GDM1 (cell line): ENCODE measurements around the gene INVS.
"Not testable (repeated sequence)": the region's sequence is repeated elsewhere in the genome, so short reads cannot be mapped to it uniquely, and the experiment has no call there.

Source experiments
- DNase-seq: peaks from one replicate; lab custom pipeline; 2025; lab: John Stamatoyannopoulos, UW

INVS gene

DNA sequence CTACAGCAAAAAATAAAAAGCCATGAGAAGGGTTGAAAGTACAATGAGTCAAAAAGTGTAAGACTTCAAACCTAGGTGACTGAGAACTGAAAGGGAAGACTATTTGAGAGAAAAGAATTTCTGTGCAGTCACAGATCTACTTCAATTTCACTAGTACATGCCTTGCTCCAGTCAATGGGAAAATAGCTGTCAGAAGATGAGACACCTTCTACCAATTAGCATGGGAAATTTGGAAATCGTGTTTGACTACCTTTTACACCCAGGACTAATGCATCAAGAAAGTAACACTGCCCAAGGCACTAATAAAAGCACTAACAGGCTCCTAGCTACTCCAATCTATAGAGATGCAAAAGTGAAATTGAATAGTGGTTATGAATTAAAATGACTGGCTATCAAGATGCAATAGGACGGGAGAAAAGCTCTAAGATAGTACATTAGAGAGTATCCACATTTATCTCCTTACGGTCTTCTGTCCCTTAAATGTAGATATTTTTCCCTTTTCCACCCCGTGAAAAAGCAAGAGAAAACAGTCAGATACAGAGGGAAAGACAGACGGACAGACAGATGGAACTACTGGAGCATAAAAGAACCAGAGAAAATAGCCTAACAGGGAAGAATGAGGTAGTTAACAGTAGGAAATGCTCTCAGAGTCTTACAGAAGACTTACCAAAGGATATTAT is 15.5 kb upstream of the INVS start:
- no peak for DNase-seq

DNA sequence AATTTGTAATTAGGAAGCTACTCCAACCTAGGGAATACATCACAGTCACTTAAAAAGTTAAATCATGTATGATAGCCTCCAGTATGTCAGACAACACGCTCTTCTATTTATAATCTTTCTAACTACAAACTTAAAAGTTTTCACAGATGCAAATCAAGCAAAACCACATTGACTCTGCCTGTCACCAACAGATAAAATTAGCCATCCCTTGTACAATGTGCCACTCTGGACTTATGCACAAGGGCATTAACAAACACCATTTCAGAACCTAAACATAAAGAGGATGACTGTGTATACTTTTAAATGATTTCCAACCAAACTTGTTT is 15.0 kb upstream of the INVS start:
- no peak for DNase-seq

DNA sequence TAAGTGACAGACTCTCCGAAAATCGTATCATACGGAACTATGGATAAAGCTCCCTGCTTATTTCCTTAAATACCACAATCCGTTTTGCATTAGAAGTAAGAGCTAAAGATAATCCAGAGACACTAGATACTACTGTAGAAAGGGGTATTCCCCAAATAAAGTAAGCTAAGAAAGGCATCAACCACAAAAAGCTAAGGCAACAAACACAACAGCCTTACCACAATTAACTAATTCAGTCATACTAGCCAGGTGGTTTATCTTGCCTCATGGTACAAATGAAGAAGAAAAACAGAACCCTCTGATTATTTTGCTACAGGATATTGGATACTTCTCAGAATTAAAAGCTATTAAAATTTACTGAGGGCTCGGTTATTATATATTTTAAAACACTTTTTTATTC is 14.3 kb upstream of the INVS start:
- no peak for DNase-seq

DNA sequence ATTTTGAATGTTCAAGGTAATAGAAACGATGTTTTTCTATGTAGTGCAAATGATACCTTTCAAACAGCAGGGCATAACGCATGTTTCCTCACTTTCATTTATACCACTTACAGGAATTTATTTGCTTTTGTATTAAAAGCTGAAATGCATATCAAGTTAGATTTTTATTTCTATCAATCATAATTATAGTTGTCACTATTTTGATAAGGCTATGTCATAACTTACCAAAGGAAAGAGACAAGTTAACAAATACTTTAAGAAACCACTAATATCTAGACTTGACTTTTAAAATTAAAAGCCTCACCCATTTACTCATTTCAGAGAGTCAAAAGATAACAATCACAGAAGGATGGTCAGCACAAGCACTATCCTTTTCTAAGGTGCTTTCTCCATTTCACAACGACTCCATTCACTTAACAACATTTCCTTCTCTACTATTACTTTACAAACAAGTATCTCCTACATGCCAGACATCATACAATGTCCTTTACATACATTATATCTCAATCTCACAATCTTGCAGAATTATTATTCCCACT is 12.9 kb upstream of the INVS start:
- no peak for DNase-seq

DNA sequence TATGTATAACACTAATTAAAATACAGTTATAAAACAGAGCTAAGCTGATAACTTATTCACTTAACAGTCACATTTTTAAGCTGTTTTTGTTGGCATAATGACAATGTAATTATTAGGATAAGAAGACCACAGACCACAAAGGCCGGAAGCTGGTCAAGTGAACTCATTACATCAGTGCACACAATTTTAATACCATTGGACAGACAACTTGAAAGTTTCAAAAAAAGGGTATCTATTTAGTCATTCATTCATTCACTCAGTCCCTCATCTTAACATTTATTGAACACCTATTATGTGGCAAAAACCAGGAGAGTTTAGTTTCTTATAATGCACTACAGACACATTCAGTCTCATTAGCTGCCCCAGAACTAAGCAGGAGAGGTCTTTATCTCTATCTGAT is 11.8 kb upstream of the INVS start:
- DNase-seq, result no peak

DNA sequence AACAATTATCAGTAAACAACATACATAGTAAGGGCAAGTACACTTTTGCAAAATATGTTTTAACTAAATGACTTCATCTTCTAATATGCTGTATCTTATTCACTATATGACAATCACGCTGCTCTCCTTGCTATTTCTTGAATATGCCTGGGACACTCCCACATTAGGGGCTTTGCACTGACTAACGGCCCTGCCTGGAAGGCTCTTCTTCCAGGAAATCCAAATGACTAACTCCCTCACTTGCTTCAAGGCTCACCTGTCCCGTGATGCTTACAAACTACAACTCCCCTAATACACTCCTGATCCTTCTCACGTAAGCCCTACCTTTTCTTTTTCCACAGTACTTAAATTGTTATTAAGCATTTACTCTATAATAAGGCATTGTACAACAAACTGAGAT is 10.8 kb upstream of the INVS start:
- DNase-seq, result no peak

DNA sequence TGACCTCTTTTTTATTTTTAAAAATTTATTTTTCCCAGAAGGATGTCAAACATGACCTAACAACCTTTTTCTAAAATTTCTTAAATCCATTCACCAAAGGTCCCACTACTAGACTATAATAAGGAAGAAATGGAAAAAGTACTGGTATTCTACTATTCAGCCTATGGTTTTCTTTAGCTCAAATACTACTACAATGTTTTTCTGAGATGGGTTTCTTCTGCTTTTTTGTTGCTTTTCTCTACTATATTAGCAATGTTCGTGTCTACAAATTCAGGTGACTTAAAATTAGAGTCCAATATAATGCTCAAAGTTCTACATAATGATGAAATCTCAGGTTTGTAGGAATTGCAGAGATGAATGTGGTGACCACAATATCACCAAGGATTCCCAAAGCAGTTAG is 8.2 kb upstream of the INVS start:
- no peak for DNase-seq

DNA sequence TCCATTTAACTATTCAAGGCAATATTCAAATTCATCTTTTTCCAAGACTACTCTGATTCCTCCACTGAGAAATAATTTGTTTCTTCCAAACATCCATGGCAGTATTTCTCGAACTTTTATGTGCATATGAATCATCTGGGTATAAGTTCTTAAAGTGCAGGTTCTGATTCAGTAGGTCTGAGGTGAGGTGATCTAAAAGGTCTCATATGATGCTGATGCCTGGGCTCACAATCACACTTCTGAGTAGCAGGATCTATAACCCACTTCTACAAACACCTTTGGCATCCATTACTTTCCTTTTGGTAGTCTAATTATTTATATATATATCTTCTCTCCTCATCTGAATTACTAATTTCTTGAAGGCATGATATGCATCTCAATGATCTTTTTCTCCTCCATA is 7.4 kb upstream of the INVS start:
- DNase-seq, result no peak

DNA sequence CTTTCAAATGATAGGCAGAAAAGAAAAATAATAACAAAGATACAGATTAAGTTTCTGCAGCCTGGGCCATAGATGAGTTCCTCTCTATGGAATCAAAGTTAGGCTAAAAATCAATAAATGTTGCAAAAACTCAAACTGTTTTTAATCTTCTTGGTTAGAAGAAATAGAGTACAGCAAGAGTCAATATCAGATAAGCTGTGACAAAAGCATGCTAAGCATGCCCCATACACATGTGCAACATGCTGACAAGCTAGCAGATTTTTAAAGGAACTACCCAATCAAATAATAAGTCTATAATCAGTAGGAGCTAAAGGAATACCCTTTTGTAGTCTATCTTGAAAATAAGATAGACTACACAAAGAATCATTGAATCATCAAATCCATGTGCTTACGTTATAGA is 7.0 kb upstream of the INVS start:
- DNase-seq, result no peak

DNA sequence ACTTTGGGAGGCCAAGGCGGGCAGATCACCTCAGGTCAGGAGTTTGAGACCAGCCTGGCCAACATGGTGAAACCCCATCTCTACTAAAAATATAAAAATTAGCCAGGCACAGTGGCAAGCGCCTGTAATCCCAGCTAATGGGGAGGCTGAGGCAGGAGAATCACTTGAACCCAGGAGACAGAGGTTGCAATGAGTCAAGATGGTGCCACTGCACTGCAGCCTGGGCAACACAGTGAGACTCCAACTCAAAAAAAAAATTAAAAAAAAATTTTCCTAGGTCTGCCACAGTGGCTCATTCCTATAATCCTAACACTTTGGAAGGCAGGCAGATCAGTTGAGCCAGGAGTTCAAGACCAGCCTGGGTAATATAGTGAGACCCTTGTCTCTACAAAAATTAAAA is 4.6 kb upstream of the INVS start:
- DNase-seq, result not testable (repeated sequence)

DNA sequence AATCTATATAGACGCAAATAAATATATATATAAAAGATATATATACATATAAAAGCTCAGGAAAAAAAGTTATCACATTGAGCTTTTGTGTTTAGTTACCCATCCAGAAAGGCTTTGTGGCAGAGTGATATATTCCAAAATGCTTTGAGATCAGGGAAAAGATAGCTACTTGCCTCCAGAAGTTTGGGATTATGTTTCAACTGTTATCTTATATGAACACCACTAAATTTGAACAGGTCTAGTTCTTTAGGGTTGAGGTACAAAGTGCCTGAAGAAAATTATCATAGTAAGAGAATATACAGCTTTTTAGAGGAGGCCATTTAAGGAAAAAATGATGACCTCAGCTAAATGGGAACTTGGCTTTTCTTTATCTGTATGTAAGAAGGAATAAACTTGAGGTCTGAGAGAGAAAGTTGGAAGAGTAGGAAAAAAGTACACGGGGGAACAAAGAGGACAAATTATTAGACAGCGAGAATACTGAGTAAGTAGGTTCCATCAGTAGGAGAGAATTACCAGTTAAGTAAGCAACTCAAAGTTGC is 2.6 kb upstream of the INVS start:
- no peak for DNase-seq

DNA sequence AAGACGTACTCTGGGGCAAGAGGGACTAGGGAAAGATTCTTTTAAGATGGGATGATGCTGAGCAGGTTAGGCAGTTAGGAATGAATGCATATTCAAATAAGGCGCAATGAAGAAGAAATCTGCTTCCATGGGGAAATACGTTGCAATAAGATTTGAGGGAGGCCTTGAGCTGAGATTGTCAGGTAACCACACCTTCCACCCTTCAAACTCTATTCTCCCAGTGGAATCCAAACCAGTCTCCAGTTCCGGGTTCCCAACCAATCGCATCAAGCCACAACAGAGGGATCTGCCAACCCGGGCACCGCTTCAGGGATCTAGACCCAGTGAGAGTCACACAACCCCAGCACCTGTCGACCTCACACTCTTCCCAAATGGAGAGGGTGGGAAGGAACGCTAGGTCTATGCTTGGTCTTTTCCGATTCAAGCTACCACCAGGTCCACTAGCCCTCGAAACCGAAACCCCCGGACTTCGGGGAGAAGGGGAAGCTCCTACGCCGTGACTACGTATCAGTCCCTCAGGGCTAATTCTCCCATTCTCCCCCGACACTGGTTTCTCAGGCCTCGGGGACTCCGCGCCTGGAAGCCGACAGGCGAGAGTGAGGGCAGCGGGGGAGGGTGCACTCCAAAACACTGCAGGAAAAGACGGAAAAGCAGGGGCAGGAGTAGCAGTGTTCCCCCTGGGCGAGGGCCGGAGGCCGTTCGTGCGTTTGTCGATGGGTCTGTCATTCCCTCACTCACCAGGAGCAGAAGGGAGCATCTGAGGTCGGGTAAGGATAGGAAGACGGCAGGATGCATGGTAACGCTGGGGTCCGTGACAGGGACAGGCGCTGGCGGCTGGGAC is 777 bp upstream of the INVS start:
- DNase-seq, result peak; percentile 37

DNA sequence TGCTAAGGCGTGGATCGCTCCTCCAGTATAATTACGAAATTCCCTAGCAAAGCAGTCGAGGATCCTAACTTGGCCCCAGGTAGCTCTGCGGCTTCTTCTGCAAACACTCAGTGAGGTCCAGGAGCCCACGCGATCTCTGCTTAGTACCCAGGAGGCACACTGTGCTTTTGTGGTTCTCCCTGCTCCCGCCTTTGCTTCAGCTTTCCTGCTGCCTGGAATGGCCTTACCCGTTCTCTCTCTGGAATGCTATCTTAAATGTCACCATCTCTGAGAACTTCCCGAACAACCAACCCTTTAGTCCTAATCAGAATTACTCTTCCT is 639 bp downstream of the INVS start:
- DNase-seq, result no peak

DNA sequence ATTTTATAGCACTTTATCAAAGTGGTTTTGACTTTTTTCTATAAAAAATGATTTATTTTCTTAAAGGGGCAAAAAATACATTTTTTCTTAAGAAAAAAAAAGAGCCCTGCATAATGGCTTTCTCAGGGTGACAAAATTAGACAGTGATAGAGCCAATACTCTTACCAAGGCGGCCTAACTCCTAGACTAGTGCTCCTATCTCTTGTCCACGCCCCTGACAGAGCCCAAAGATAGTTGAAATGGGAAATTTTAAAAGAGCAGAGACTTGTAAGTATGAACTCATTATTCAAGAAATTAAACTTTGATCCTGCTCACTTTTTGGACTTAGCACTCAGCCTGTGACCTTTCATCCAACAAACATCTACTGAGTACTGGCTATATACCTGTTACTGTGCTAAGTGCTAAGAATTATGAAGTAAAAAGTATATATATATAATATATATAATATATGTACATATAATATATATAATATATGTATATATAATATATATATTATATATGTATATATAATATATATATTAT is 1.2 kb downstream of the INVS start:
- DNase-seq, result no peak

DNA sequence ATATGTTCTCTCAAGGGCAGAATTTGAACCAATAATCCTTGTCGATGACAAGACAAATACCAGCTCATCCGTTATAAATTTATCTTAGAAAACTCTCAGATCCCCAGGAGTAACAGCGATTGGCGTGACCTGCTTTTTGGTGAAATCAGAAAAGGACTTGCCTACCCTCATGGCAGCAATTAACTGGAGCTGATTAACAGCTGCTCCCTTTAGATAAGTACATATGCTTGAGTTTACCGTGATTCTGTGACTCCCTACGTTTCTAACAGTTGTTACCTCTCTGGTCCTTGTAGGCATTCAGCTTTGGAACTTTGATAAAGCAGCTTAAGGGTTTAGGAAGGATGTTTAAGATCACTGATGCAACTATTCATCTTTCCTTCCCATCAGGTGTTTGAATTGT is 2.6 kb downstream of the INVS start:
- DNase-seq, result no peak

DNA sequence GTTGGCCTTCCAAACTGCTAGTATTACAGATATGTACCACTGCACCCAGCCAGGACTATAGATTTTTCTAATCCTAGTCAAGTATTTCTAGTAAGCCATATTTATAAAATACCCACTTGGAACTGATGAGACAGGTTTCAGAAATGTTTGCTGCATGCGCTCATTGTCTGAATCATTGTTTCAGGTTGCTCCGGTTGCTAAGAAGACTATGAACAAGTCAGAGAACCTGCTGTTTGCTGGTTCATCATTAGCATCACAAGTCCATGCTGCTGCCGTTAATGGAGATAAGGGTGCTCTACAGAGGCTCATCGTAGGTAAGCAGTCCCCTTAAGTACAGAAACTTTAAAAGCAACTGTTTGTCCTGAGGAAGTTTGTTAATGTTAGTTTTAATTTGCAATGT is 5.3 kb downstream of the INVS start:
- no peak for DNase-seq

DNA sequence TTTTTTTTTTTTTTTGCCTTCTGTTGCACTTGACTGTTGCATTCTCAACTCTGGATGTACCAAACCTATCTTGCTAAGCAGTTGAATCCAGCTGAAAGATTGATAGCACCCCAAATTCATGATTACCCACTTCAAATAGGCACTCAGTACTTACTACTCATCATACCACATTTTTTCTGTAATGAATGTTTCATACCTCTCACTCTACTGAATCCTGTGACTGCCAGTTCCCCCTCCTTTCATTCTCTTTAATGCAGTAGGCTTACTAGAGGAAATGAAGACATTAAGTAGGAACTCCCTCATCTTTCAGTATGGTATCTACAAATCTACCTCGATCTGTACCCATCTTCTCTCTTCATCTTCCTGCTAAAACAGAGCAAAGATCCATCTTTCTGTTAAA is 6.8 kb downstream of the INVS start:
- DNase-seq, result no peak

DNA sequence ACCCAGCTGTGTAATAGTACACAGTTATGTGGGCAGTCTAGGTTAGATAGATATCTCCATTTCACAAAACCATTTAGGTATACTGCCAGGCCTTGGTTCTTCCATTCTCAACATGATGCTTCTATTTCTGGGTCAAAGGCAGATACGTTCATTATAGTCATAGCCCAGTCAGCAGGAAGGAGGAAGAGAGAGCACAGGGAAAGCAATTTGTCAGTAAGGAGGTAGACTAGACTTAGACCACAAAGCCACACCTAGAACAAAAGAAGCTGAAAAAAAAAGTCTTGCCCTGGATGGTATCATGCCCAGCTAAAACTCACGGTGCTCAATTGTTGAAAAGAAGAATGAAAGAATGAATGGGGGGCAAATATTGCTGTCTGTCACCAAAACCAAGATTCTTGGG is 7.6 kb downstream of the INVS start:
- no peak for DNase-seq

DNA sequence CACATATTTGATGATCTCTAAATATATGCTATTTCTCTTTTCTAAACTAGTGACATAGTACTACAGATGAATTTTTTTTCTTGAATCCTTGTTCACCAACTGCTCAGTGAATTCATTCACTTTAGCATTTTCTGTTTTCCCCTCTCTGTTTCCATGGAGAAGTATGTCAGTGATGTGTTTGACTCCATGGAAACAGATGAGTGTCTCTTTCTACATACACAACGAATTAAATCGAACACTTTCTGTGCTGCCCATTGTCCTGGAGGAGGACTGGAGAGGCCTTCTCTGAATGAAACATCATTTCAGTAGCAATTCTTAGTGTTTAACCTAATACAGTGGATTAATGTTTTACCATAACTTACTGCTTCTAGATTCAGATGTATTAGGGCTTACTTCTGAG is 9.5 kb downstream of the INVS start:
- no peak for DNase-seq

DNA sequence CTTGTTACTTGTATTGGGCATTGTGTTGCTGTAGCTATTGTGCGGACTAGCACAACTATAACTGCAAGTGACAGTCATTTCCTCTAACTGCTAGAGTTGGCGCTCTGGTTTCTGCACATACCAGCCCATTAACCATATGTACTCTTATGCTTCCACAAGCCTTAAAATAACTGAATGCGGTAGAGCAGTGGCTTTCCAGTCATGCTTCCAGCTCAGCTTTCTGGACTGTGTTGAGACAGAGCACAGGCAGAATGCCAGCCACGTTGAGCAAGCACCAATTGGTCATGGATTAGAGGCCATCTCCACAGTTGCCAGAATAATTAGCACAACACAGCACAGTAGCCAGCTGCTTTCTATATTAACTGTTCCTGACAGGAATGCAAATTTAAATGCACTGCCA is 12.2 kb downstream of the INVS start:
- peak; percentile 84 for DNase-seq

DNA sequence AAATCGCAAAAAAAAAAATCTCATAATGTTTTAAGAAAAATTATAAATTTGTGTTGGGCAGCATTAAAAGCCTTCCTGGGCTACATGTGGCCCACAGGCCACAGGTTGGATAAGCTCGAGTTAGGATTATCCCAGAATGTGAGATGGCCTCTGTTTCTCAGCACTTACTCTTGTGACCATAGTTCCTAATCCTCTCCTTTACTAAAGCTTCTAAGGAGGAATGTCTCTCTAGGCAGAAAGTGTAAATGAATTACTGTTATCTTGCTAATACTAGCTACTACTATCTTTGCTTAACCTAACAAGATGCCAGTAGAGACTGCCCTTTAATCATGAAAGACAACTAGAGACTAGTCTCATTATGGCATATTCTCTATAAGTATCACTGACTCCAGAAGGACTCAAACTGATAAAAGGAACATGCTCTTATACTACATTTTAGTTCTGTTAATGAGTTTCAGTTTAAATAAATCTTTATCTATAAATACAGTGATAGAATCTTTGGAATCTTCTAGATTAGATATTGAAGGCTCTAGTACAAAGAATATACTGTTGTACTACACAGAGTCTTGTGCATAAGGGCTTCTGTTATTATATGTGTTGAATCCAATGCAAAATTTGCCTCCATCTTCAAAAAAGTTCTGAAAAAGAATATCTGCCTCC is 13.8 kb downstream of the INVS start:
- no peak for DNase-seq

DNA sequence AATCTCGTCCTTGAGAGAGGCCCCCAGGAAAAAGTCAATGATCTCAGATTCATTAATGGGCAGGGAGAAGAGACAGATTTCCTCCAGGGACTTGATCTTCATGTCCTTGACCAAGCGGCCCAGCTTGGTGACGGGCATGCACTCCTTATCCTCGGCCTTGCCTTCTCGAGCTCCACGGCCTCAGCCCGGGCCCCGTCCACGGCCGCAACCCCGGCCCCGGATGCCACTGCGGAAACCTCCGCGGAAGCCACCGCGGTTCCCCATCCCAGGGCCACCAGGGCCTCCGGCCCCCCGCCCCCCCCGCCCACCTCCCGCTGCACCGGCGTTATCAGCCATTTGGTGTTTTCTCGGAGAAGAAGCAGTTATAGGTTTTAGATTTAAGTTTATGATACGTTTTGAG is 18.3 kb downstream of the INVS start:
- DNase-seq, result no peak

DNA sequence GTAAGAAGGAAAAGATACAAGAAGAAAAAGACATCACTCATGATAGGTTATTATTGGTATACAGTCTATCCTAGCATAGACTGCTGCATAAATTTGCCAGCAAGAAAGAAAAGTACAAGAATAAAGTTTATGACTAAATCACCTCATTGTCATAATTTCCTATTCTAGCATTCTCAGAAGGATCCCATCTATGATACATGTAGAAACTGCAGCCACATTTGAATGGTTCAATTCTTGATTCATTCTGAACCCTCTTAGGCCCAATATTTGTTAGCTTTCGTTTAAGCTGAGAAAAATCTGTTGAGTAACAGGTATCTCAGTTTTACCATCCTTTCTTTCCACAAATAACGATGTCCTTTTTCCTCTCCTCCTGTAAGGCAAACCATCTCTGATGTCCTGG is 21.2 kb downstream of the INVS start:
- no peak for DNase-seq
